PFSK-1 (cell line): ENCODE measurements around the gene CCDC63.

ENCODE experiments used
- FOXP2 ChIP-seq: optimal IDR thresholded peaks from 2 replicates; pipeline ENCODE3; 2011; ENCODE audit warnings: borderline replicate concordance, control low read depth, inconsistent platforms; ENCODE audit not compliant: insufficient read depth; ENCODE audit errors: extremely low read length, extremely low read depth
- POLR2AphosphoS5 ChIP-seq: IDR thresholded peaks from 2 replicates; pipeline ENCODE4 v1.6.1; 2012; ENCODE audit warnings: low read depth, mild to moderate bottlenecking, control low read depth, low read length, moderate library complexity
- REST ChIP-seq, 2 experiments: IDR thresholded peaks; 2 replicates each; pipeline versions ENCODE4 v1.6.1 to v1.8.0; 2011 to 2012; ENCODE audit warnings: low read depth in 2 of 2, low read length in 2 of 2, control low read depth in 1 of 2, inconsistent platforms in 1 of 2, mild to moderate bottlenecking in 1 of 2, moderate library complexity in 1 of 2; ENCODE audit not compliant: insufficient read depth in 1 of 2
- SIN3A ChIP-seq: IDR thresholded peaks from 2 replicates; pipeline ENCODE4 v1.6.1; 2012; ENCODE audit warnings: mild to moderate bottlenecking, low read length, moderate library complexity, borderline replicate concordance; ENCODE audit not compliant: insufficient read depth
- TAF1 ChIP-seq: IDR thresholded peaks from 2 replicates; pipeline ENCODE4 v1.6.1; 2012; ENCODE audit warnings: low read length, control low read depth, borderline replicate concordance; ENCODE audit not compliant: insufficient read depth

CCDC63 gene

GRCh38 chr12:110853836-110854235, 7.0 kb downstream of the CCDC63 start:
- TF ChIP-seq POLR2AphosphoS5 (peak; percentile 73), SIN3A (no peak)

- TF ChIP-seq POLR2AphosphoS5 (no peak), FOXP2 (no peak), SIN3A (no peak), TAF1 (no peak), REST (IDR thresholded peaks at IDR 0.05; ENCODE audit: insufficient read depth in 1 of 2, low read depth in 2 of 2, low read length in 2 of 2) (no peak)
These were observed 9.8 kb downstream of the CCDC63 start for GRCh38 chr12:110856542-110856941.

- TF ChIP-seq FOXP2 (no peak), REST (IDR thresholded peaks at IDR 0.05; ENCODE audit: insufficient read depth in 1 of 2, low read depth in 2 of 2, low read length in 2 of 2) (no peak), TAF1 (no peak), SIN3A (no peak), POLR2AphosphoS5 (no peak)
These were observed 10.7 kb downstream of the CCDC63 start for GRCh38 chr12:110857528-110857927.

- no peak for TF ChIP-seq SIN3A
- TF ChIP-seq POLR2AphosphoS5 = no peak
- no peak for TF ChIP-seq REST (IDR thresholded peaks at IDR 0.05; ENCODE audit: insufficient read depth in 1 of 2, low read depth in 2 of 2, low read length in 2 of 2)
- TF ChIP-seq FOXP2 = no peak
These were observed 12.1 kb downstream of the CCDC63 start for GRCh38 chr12:110858848-110859247.

GRCh38 chr12:110860833-110861296, 14.1 kb downstream of the CCDC63 start:
- TF ChIP-seq REST (IDR thresholded peaks at IDR 0.05; ENCODE audit: insufficient read depth in 1 of 2, low read depth in 2 of 2, low read length in 2 of 2) (peak in 1 of 2 experiments; percentile 58; a peak in 1 of 4 replicates), POLR2AphosphoS5 (no peak; the same call in 1 of the 2 replicates), SIN3A (peak; percentile 73; the same call in 1 of the 2 replicates)

- TF ChIP-seq SIN3A (no peak), REST (IDR thresholded peaks at IDR 0.05; ENCODE audit: insufficient read depth in 1 of 2, low read depth in 2 of 2, low read length in 2 of 2) (no peak), POLR2AphosphoS5 (no peak; the same call in 1 of the 2 replicates), FOXP2 (no peak), TAF1 (no peak)
These were observed 14.9 kb downstream of the CCDC63 start for GRCh38 chr12:110861729-110862128.
